HuH-7 (cell line): ENCODE results near the gene ZNF615.
"Not testable (repeated sequence)": the region's sequence is repeated elsewhere in the genome, so short reads cannot be mapped to it uniquely, and the experiment has no call there.

Experiments used
- DNase-seq: peaks from one replicate; pipeline ENCODE4 v3.0.0; 2011; ENCODE audit warnings: low spot score

The ZNF615 gene

DNA sequence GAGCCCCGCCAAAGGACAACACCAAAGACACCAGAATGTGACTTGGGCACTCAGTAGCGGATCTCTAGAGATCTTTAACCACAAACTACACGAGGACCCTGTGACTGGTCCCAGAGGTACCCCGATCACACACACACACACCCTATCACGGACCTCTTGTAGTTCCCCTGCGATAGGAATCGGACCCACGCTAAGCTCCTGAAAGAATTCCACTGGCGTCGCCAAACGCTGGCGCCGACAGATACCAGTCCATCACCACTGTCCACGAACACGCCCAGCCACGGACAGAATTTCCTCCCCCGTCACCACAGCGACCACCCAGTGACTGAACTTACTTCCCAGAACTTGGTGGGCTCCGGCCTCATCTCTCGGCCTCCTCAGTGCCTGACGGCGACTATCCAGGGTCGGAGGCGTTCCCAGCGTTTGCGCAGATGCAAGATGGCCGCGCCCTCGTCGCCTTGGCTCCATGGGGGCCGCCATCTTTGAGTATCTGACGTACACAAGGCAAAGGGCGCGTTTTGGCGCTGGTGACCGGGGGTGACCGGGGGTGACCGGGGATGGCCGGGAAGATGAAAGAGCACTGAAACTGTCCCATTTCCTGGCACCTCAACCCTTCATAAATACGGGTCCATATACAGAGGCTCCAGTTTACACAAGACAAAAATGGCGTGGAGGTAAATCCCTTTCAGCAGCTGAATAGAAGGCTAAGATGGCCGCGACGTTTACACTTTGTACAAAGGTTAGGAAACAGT, at the start of gene ZNF615:
Gene ZNF615 (minus strand): TSS at position 406 of the 752 bp plus-strand sequence. CDS start 4,500 bp downstream, outside the sequence.
- DNase-seq, result peak; percentile 60

DNA sequence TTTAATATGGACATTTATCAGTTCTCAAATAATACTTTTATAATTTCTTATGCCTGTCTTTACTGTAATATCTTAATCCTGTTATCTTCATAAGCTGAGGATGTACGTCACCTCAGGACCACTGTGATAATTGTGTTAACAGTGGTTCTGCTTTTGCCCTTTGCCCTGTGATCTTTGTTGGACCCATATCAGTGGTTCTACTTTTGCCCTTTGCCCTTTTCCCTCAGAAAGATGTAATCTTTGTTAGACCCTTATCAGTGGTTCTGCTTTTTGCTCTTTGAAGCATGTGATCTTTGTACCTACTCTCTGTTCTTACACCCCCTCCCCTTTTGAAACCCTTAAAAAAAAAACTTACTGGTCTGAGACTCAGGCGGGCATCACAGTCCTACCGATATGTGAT, 48.5 kb upstream of the ZNF615 start:
- DNase-seq, result not testable (repeated sequence)

DNA sequence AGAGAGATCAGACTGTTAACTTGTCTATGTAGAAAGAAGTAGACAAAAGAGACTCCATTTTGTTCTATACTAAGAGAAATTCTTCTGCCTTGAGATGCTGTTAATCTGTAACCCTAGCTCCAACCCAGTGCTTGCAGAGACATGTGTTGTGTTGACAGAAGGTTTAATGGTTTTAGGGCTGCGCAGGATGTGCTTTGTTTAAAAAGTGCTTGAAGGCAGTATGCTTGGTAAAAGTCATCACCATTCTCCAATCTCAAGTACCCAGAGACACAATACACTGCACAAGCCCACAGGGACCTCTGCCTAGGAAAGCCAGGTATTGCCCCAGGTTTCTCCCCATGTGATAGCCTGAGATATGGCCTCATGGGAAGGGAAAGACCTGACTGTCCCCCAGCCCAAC, 43.7 kb upstream of the ZNF615 start:
- DNase-seq, result not testable (repeated sequence)

DNA sequence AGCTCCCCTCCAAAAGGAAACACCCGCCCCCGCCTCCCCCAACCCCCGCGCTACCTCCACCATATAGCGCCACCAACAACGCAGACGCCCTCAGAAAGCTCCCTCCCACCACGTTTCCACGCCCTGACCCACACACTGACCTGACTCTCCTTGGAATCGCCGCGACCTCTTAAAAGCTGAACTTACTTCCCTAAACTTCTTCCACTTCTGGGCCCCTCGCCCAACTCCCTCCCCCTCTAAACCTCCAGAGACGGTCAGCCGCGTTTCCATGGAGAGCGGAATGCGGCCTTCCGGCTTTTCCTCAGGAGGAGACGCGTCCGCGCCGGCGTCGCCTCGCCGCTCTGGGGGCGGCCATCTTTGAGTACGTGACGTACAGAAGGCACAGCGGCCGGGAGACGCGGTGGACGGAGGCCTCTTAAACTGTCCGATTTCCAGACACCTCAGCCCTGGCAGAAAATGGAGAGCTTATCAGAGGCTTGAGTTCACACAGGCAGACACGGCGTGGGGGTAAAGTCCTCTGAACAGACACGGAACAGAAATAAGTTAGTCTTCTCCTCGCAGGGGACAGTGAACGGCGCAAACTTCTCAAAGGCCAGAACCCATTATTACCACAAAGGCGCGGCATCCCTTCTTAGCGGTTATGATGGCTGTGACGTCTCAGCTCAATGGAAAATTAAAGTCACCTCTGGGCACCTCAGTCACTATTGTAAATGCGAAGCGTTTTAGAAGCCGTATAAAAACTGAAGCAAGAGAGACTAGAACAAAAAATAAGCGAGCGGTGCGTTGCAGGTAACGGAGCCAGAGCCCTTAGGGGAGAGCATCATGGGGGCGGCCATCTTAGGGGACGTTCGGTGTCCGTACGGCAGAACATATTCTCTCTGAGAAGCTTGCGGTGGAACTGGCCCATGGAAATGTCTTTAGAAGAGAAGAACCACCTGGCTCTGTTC, 40.8 kb upstream of the ZNF615 start, which contains the start of gene ZNF432:
Gene ZNF432 (minus strand): TSS at position 284 of the 947 bp plus-strand sequence. CDS start 1,970 bp downstream, outside the sequence.
- DNase-seq, result peak; percentile 68

DNA sequence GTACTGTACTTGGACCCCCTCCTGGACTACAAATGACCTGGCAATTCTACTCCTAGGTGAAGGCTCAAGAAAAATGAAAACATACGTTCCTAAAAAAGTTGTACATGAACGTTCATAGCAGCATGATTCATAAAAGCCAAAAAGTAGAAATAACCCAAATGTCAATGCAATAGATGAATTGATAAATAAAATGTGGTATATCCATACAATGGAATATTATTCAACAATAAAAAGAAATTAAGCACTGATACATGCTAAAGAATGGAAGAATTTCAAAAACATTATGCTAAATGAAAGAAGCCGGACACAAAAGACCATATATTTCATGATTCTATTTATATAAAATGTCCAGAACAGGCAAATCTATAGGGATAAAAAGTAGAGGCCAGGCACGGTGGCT, 31.2 kb upstream of the ZNF615 start:
- DNase-seq, result no peak

DNA sequence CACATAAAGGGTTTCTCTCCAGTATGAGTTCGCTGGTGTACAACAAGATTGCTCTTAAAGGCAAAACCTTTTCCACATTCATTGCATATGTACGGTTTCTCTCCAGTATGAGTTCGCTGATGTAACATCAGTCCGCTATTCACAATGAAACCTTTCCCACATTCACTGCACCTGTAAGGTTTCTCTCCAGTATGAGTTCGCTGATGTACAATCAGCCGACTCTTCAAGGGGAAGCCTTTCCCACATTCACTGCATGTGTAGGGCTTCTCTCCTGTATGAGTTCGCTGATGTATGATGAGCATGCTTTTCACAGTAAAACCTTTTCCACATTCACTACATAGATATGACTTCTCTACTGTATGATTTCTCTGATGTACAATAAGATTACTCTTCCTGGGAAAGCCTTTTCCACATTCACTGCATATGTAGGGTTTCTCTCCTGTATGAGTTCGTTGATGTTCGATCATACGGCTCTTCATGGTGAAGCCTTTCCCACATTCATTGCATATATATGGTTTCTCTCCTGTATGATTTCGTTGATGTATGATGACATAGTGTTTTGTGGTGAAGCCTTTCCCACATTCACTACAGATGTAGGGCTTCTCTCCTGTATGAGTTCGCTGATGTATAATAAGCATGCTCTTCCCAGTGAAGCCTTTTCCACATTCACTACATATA, 26.2 kb upstream of the ZNF615 start:
- DNase-seq, result no peak

DNA sequence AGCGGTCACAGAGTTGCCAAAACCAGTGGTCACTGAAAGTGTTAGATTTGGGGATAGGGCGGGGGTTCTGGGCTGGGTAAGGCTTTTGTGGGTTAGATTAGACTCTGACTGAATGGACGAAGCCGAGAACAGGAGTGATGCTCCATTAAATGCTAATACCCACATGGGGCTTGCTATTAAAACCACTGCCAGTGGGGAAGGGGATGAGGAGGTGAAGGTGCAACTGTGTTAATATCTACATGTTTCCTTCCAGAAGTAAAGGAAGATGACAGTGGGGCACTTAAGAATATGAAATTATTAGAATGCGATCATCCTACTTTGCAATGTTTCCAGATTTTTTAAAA, 20.7 kb upstream of the ZNF615 start:
- peak; percentile 11 for DNase-seq

DNA sequence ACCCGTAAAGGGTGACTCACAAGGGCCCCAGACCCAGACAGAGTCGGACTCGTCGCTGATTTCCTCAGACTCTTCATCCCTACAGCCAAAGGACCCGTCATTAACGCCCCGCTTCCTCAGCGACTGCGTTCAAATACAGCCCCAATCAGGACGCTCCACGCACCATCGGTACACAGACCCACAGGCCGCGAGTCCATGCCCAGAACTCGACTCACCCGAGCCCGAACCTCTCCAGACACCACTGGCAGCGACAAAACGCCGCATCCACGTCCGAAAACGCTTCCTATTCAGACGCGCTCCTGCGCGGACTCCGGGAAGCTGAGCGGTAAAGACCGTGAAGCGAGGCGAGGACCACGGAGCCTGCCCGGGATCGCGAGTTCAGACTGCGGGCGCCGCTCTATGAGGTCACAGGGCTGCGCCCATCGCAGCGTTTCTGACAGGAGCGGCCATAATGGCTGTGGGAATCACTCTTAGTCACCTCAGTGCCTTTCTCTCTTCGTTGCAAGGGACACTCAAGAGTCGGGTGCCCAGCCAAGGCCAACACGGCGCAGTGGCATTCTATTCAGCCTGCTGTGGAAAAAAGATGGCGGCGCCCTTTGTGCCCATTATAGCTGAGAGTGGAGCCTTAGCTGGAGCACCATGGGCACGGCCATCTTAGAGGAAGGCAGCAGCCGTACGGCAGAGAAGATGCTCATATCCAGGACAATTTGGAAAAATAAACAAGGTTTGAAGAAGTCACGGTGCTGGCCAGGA, 20.2 kb upstream of the ZNF615 start, which contains the start of gene ZNF614:
Gene ZNF614 (minus strand): TSS at position 353 of the 753 bp plus-strand sequence. CDS start 2,634 bp downstream, outside the sequence.
- peak; percentile 65 for DNase-seq

DNA sequence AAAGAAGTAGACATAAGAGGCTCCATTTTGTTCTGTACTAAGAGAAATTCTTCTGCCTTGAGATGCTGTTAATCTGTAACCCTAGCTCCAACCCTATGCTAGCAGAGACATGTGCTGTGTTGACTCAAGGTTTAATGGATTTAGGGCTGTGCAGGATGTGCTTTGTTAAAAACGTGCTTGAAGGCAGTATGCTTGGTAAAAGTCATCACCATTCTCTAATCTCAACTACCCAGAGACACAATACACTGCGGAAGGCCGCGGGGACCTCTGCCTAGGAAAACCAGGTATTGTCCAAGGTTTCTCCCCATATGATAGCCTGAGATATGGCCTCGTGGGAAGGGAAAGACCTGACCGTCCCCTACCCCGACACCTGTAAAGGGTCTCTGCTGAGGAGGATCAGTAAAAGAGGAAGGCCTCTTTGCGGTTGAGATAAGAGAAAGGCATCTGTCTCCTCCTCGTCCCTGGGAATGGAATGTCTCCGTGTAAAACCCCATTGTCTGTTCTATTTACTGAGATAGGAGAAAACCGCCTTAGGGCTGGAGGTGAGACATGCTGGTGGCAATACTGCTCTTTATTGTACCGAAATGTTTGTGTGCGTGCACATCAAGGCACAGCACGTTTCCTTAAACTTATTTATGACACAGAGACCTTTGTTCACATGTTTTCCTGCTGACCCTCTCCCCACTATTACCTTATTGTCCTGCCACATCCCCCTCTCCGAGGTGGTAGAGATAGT, 18.4 kb upstream of the ZNF615 start:
- not testable (repeated sequence) for DNase-seq

DNA sequence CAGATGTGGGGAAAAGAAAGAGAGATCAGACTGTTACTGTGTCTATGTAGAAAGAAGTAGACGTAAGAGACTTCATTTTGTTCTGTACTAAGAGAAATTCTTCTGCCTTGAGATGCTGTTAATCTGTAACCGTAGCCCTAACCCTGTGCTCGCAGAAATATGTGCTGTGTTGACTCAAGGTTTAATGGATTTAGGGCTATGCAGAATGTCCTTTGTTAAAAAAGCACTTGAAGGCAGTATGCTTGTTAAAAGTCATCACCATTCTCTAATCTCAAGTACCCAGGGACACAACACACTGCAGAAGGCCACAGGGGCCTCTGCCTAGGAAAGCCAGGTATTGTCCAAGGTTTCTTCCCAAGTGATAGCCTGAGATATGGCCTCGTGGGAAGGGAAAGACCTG, 16.5 kb upstream of the ZNF615 start:
- DNase-seq, result not testable (repeated sequence)

DNA sequence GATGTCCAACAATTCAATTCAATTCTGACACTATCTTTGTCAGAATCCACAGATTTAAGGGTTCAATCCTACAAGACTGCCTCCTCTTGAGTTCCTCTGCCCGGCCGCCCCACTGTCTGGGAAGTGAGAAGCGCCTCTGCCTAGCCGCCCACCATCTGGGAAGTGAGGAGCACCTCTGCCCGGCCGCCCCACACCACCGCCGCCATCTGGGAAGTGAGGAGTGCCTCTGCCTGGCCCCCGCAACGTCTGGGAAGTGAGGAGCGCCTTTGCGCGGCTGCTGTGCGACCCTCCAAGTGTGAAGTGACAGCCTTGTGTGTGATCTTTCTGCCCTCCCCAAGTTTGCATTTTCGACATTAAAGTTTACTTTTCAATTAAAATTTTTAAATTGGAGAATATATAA, 14.2 kb upstream of the ZNF615 start:
- DNase-seq, result no peak

DNA sequence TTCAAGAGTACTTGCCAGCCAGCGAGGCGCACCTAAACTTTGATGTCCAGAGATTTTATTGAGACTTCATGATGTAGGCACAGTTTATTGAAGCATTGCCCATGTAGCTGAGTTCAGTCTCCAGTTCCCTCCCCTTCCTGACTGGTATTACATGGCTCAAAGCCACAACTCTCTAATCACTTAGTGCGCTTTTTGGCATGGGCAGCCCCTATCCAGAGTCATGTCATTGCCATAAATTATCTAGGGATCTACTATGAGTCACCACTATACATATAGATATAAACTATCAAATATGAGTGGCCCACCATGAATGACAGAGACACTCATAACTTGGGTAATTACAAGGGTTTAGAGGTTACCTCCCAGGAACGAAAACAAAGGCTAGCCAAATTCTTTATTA, 12.5 kb upstream of the ZNF615 start:
- DNase-seq, result no peak

DNA sequence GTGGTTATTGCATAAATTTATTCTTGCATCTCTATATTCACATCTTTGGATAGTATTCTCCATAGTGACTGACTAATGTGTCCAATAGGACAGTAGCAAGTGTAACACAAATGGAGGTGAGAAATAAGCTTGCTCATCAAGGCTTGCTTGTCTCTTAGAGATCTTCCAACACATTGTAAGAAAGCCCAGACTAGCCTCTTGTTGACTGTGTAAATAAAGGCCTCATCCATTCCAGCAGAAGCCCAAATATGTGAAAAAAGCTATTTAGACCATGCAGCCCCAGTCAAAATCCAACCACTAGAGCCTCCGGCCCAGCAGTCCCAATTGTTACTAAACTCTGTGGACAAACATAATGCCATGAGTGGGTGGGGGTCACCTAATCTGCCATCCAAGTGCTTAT, 2.7 kb upstream of the ZNF615 start:
- DNase-seq, result no peak

DNA sequence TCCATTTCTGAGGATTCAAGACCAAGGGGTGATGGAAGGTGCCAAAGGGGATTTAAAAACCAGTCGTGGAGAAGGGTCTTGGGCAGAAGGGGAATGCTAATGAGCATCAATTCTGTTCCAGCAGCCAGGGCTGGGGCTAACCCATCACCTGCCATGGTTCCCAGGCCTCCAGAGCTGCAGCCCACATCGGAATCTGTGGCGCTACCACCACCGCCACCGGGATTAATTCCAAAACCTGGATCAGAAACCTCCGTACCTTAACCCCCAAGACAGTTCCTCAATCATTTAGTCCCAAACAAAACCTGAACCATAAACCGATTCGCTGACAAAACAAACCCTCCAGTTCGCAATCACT, 583 bp downstream of the ZNF615 start:
- no peak for DNase-seq

DNA sequence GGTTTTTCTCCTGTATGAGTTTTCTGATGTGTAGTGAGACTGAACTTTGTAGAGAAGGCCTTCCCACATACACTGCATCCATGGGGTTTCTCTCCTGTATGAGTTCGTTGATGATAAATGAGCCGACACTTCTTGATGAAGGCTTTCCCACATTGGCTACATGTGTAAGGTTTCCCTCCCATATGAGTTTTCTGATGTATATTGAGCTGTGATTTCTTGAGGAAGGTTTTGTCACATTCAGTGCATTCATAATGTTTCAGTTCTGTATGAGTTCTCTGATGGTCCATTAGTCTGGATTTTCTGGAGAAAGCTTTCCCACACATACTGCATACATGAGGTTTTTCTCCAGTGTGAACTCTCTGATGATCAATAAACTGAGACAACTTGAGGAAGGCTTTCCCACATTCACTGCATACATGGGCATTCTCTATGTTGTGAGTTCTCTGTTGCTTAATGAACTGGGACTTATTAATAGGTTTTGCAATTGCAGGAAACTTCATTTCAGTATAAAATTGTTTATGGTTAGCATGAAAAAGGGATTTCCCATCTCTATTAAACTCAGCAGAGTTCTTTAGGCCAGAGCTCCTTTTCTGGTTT, 13.9 kb downstream of the ZNF615 start:
- no peak for DNase-seq

DNA sequence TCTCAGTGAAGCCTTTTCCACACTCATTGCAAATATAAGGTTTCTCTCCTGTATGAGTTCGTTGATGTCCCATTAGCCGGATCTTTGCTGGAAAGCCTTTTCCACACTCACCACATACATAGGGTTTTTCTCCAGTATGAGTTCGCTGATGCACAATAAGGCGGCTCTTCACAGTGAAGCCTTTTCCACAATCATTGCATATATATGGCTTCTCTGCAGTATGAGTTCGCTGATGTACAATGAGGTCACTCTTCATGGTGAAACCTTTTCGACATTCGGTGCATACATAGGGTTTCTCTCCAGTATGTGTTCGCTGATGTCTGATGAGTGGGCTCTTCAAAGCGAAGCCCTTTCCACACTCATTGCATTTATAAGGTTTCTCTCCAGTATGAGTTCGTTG, 14.6 kb downstream of the ZNF615 start:
- no peak for DNase-seq

DNA sequence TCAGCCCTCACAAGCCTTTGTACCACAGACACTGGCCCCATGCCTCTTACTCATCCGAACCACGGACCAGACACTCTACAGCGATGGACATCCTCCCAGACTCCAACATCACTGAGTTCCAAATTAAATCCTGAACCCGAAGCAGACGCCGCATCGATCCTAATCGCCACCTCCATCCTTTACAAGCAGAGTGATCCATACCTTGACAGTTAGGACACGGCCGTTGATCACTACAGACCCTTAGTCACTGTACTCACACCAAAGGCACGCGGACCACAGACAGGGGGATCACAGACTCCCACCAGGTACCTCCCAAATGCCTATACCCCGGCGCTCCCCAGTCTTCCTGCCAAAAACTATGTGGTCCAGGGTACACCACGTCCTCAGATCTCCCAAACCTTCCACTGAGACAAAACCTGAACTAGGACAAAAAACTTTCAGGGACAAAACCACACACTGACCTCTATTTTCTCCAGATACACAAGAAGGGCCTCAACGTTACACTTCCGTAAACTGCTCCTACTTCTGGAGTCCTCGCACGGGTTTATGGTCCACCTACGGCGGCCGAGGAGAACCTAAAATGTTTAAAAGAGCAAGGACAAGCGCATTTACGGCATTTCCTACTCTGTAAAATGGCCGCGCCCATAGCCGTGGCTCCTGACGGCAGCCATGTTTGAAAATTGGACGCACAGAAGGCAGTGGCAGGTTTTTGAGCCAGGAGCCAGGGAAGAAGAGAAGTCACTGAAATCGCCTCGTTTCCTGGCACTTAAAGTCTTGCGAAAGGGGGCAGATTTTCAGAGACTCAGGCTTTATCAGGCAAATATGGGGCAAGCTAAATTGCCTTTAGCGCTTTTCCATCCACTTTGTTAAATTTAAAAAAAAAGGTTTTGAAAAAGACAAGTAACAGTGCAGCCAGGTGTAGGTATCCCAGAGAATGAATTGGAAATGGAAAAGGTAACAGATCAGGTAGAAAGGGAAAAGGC, 21.4 kb downstream of the ZNF615 start, which contains the start of gene ZNF350:
Gene ZNF350 (minus strand): TSS at position 532 of the 983 bp plus-strand sequence. CDS start 12,480 bp downstream, outside the sequence.
- DNase-seq, result peak; percentile 30

DNA sequence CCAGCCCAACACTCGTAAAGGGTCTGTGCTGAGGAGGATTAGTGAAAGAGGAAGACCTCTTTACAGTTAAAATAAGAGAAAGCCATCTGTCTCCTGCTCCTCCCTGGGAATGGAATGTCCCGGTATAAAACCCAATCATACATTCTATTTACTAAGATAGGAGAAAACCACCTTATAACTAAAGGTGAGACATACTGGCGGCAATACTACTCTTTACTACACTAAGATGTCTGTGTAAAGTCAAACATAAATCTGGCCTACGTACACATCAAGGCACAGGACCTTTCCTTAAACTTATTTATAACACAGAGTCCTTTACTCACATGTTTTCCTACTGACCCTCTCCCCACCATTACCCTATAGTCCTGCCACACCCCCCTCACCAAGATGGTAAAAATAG, 24.6 kb downstream of the ZNF615 start:
- no peak for DNase-seq

DNA sequence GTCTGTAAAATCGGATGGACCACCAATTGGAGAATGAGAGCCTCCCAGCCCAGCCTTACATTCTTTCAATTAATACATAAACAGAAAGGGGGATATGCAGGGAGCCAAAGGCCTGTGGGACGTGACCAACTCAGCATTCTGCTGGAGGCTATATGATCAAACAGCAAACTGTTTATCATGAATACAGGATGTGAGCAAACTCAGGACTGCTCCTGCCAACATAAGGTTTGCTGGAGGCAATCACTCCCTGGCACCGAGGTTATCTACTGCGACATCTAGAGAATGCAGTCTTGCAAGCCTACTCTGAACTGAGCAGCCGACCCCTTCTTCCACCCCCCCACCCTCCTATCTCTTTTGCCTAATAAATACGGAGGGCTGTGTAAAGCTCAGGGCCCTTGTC, 27.1 kb downstream of the ZNF615 start:
- not testable (repeated sequence) for DNase-seq
